ENCODE data around the gene WDR27.

- TF ChIP-seq, protein P1, sequence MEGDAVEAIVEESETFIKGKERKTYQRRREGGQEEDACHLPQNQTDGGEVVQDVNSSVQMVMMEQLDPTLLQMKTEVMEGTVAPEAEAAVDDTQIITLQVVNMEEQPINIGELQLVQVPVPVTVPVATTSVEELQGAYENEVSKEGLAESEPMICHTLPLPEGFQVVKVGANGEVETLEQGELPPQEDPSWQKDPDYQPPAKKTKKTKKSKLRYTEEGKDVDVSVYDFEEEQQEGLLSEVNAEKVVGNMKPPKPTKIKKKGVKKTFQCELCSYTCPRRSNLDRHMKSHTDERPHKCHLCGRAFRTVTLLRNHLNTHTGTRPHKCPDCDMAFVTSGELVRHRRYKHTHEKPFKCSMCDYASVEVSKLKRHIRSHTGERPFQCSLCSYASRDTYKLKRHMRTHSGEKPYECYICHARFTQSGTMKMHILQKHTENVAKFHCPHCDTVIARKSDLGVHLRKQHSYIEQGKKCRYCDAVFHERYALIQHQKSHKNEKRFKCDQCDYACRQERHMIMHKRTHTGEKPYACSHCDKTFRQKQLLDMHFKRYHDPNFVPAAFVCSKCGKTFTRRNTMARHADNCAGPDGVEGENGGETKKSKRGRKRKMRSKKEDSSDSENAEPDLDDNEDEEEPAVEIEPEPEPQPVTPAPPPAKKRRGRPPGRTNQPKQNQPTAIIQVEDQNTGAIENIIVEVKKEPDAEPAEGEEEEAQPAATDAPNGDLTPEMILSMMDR (IDR thresholded peaks at IDR 0.05) = no peak
- TF ChIP-seq, protein P2, sequence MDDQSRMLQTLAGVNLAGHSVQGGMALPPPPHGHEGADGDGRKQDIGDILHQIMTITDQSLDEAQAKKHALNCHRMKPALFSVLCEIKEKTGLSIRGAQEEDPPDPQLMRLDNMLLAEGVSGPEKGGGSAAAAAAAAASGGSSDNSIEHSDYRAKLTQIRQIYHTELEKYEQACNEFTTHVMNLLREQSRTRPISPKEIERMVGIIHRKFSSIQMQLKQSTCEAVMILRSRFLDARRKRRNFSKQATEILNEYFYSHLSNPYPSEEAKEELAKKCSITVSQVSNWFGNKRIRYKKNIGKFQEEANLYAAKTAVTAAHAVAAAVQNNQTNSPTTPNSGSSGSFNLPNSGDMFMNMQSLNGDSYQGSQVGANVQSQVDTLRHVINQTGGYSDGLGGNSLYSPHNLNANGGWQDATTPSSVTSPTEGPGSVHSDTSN (IDR thresholded peaks at IDR 0.05) = no peak
- TF ChIP-seq EP300 (IDR thresholded peaks at IDR 0.05) = no peak
- TF ChIP-seq, protein P3, sequence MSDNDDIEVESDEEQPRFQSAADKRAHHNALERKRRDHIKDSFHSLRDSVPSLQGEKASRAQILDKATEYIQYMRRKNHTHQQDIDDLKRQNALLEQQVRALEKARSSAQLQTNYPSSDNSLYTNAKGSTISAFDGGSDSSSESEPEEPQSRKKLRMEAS (IDR thresholded peaks at IDR 0.05) = no peak
- TF ChIP-seq RFX5 (IDR thresholded peaks at IDR 0.05) = no peak
- no peak for TF ChIP-seq MAFK (IDR thresholded peaks at IDR 0.05; ENCODE audit: partially characterized antibody)
- no peak for TF ChIP-seq RAD21 (conservative IDR thresholded peaks at IDR 0.05 in 1 of 2, IDR thresholded peaks at IDR 0.05 in 1 of 2)
Measured at GRCh38 chr6:169407325-169407724, 294.5 kb downstream of the WDR27 start.
